Lung (tissue), 12 donors: ENCODE measurements around the gene ZNF202. TPM values are rescaled to one million over a fixed set of nuclear protein-coding genes. Genes with fewer than 3 reads are reported as not detected.
"Not testable (repeated sequence)": the region's sequence is repeated elsewhere in the genome, so short reads cannot be mapped to it uniquely, and the experiment has no call there.

Source experiments
- ATAC-seq: fragments of 200-7000 bp; cut with Tn5 transposase; one replicate; pipeline ENCODE4 v1.9.1; 2020; ENCODE audit warnings: moderate number of reproducible peaks; ENCODE audit not compliant: insufficient read depth, low FRiP score
- DNase-seq, 3 donors: peaks; one replicate each; pipeline ENCODE4 v3.0.0-alpha.2; 2013 to 2017
- H3K27ac ChIP-seq, 2 donors: one replicate each; pipeline ENCODE4 v1.5.1; 2013; ENCODE audit warnings: mild to moderate bottlenecking in 2 of 2, moderate library complexity in 2 of 2, control low read depth in 1 of 2, inconsistent platforms in 1 of 2, low read depth in 1 of 2, low read length in 1 of 2
- H3K27me3 ChIP-seq, 3 donors: one replicate each; pipeline ENCODE4 v1.5.1; 2013; ENCODE audit warnings: low read length in 2 of 3; ENCODE audit not compliant: control insufficient read depth in 3 of 3, insufficient read depth in 3 of 3
- H3K36me3 ChIP-seq, 4 donors: one replicate each; pipeline ENCODE4 v1.5.1; 2013; ENCODE audit warnings: low read length in 4 of 4, mild to moderate bottlenecking in 1 of 4, moderate library complexity in 1 of 4; ENCODE audit not compliant: control insufficient read depth in 4 of 4, insufficient read depth in 4 of 4
- H3K4me1 ChIP-seq, 5 donors: one replicate each; pipeline ENCODE4 v1.5.1; 2013; ENCODE audit warnings: low read length in 5 of 5, mild to moderate bottlenecking in 2 of 5, moderate library complexity in 1 of 5; ENCODE audit not compliant: control insufficient read depth in 5 of 5, insufficient read depth in 5 of 5
- H3K4me3 ChIP-seq: one replicate; pipeline ENCODE4 v1.5.1; 2013; ENCODE audit warnings: mild to moderate bottlenecking, control low read depth, moderate library complexity
- H3K9ac ChIP-seq, 2 donors: one replicate each; pipeline ENCODE4 v1.5.1; 2013; ENCODE audit warnings: low read length in 2 of 2, control low read depth in 1 of 2; ENCODE audit not compliant: insufficient read depth in 1 of 2
- H3K9me3 ChIP-seq, 4 donors: one replicate each; pipeline ENCODE4 v1.5.1; 2013; ENCODE audit warnings: low read length in 3 of 4, mild to moderate bottlenecking in 1 of 4, moderate library complexity in 1 of 4; ENCODE audit not compliant: control insufficient read depth in 4 of 4, insufficient read depth in 3 of 4
- CTCF ChIP-seq: IDR thresholded peaks from 2 replicates; pipeline ENCODE4 v1.5.1; 2012; ENCODE audit warnings: mild to moderate bottlenecking; ENCODE audit errors: control extremely low read depth, extremely low read depth
- WGBS, 2 donors: extraction: QIAGEN DNeasy Blood & Tissue Kit; methylation state at CpG; one replicate each; pipeline ENCODE4 v1.1.7; 2013; 5-methylcytosine and 5-hydroxymethylcytosine counted together
- polyA plus RNA-seq, 2 donors: library from polyadenylated mRNA; stranded (reverse); fragments of 200-250 nt; gene quantifications; one replicate each; pipeline ENCODE4 v1.2.1, GENCODE V29; 2013
- total RNA-seq, 2 donors: library from RNA; depleted of rRNA in 1 of 2; stranded (reverse); fragments of >200 nt in 1 of 2; gene quantifications; one replicate each; pipeline ENCODE4 v1.2.1, GENCODE V29; 2014 to 2021
- donor health status: control.
- donor health status: control.
- donor health status: Bipolar disorder and iron deficiency.
- donor health status: healthy.
- donor health status: DM: yes; HTN: yes; CAD: no.

Gene ZNF202
- total and polyA plus RNA-seq, 4 donors: 6.7 to 10.8 (median 9.0) TPM

DNA sequence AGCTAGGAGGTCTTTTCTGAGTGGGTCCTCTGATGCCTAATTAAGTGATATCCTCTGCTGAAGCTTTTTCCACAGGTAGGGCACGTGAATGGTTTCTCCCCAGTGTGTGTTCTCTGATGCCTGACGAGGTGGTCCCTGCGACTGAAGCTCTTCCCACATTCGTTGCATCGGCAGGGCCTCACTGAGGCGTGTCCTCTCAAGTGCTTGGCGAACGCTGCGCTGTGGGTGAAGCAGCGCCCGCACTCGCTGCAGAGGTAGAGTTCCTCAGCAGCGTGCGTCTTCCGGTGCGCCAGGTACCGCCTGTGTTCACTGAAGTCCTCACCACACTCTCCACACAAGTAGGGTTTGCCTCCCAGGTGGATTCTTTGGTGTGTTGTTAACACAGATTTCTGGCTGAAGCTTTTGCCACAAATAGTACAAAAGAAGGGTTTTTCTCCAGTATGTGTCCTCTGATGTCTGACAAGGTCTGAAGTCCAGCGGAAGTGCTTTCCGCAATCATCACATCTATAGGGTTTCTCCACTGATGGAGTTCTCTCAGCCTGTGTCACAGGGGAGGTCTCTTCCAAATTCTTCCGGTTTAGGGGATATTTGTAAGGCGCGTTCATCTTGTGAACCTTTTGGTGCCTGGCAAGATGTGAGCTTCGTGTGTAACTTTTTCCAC lies 15.3 kb downstream of the ZNF202 start:
- Histone ChIP-seq H3K4me1 (no peaks in the 10 kb centered on the region), H3K9me3 (peaks cover 0 to 11% (median 0%) of the 10 kb centered on the region in 4 donors), H3K27me3 (no peaks in the 10 kb centered on the region), H3K4me3 (no peak overlapping the region), H3K36me3 (peaks cover 40 to 49% (median 43%) of the 10 kb centered on the region in 4 donors), H3K9ac (no peak overlapping the region), H3K27ac (no peak overlapping the region)
- 98% methylated on average over 23 of the region's 23 CpGs for WGBS, 2 donors
- no peak for ATAC-seq
- DNase-seq: no peak
- no peak for TF ChIP-seq CTCF

DNA sequence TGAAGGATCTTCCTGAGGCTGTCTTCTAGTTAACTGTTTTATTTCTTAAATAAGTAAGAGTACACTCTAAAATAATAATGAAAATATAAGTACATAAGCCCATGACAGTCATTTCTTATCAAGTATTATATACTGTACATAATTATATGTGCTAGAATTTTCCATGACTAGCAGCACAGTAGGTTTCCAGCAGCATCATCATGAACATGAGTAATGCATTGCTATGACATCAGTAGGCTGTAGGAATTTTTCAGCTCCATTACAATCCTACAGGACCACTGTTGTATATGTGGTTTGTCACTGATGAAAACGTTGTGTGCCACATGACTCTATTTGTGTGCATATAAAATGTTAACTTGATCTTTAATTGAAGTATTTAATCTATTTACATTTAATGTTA lies 22.0 kb downstream of the ZNF202 start:
- Histone ChIP-seq H3K36me3 (no peaks in the 10 kb centered on the region), H3K4me1 (no peaks in the 10 kb centered on the region), H3K4me3 (no peak overlapping the region), H3K9me3 (no peaks in the 10 kb centered on the region), H3K9ac (no peak overlapping the region), H3K27ac (no peak overlapping the region), H3K27me3 (peaks cover 0 to 2% (median 0%) of the 10 kb centered on the region in 3 donors)
- no peak for DNase-seq
- no peak for TF ChIP-seq CTCF
- WGBS, 2 donors: 65 to 81% methylated on average over 1 of the region's 1 CpG
- ATAC-seq: no peak

DNA sequence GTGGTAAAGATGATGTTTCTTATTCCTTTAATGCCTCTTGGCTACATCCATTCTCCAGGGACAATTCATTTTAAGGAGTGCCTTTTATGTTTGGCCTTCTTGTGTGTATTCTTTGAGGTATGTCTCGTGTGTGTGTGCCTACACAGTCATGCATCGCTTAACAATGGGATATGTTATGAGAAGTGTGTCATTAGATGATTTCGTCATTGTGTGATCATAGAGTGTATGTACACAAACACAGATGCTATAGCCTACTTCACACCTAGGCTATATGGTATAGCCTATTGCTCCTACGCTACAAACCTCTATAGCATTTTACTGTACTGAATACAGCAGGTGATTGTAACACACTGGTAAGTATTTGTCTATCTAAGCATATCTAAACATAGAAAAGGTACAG lies 23.0 kb downstream of the ZNF202 start:
- Histone ChIP-seq H3K36me3 (no peaks in the 10 kb centered on the region), H3K4me3 (no peak overlapping the region), H3K27me3 (peaks cover 0 to 2% (median 0%) of the 10 kb centered on the region in 3 donors), H3K27ac (no peak overlapping the region), H3K9ac (no peak overlapping the region), H3K9me3 (no peaks in the 10 kb centered on the region), H3K4me1 (no peaks in the 10 kb centered on the region)
- no peak for DNase-seq
- ATAC-seq: no peak
- whole genome bisulfite sequencing, 2 donors: 90 to 92% methylated on average over 4 of the region's 4 CpGs
- no peak for TF ChIP-seq CTCF

DNA sequence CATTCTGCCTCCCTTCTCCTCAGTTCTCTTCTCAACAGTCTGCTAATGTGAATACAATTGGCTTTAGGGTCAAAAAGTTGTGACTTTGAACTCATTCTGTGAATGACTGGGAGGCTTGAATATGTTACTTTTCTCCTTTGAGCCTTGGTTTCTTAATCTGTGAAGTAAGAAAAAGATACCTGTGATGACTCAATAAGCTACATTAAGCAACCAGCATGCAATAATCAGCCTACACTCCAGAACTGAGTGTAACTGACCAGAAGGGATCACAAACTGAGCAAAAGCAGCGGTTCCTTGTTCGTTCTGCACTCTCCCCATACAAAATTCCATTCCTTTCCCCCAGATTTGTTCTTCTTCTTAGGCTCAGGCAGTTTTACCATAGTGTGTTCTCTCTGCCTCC lies 23.4 kb downstream of the ZNF202 start:
- H3K4me3 ChIP-seq: no peak overlapping the region
- no peaks in the 10 kb centered on the region for H3K4me1 ChIP-seq
- peaks cover 0 to 2% (median 0%) of the 10 kb centered on the region in 3 donors for H3K27me3 ChIP-seq
- H3K9me3 ChIP-seq: no peaks in the 10 kb centered on the region
- no peak overlapping the region for H3K9ac ChIP-seq
- no peak overlapping the region for H3K27ac ChIP-seq
- no peaks in the 10 kb centered on the region for H3K36me3 ChIP-seq
- no peak for ATAC-seq
- TF ChIP-seq CTCF: no peak
- WGBS, 2 donors: 88% methylated on average over 2 of the region's 2 CpGs
- no peak for DNase-seq

GRCh38 chr11:123712627-123713026 lies 28.8 kb downstream of the ZNF202 start:
- not testable (repeated sequence) for H3K9me3 ChIP-seq, ATAC-seq, DNase-seq, H3K27ac ChIP-seq, H3K4me3 ChIP-seq, H3K36me3 ChIP-seq, H3K9ac ChIP-seq, H3K27me3 ChIP-seq, H3K4me1 ChIP-seq
- WGBS, 2 donors: 85 to 90% methylated on average over 3 of the region's 3 CpGs
